Forelimb muscle (tissue), 1 donor: ENCODE measurements around the gene BUD13. TPM values are rescaled to one million over a fixed set of nuclear protein-coding genes. Genes with fewer than 3 reads are reported as not detected.

ENCODE experiments used
- DNase-seq: peaks from one replicate; pipeline ENCODE4 v3.0.0-alpha.2; 2013; ENCODE audit warnings: low read depth
- polyA plus RNA-seq: library from polyadenylated mRNA; unstranded; fragments of 120-200 nt; gene quantifications from one replicate; pipeline ENCODE4 v1.2.1, GENCODE V29; 2013; ENCODE audit not compliant: insufficient read length

Gene BUD13
- polyA plus RNA-seq, 1 donor: 18.0 TPM

DNA sequence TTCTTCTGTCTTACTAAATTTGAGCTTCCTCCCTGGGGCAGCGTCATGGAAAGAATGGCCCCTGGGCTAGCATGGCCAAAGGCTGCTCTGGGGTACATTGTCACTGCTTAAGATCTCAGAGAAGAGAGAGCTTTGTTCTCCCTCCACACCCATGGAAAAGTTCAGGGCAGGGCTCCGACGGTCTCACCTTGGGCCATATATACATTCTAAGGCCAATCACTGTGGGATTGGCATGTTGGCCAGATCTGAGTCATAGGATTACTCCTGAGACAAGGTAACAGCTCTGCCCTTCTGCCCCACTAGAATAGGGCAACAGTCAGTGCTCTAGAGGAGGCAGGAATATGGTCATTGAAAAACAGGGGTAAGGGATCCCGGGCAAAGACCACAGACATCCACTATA is 56.2 kb downstream of the BUD13 start:
- DNase-seq: no peak

DNA sequence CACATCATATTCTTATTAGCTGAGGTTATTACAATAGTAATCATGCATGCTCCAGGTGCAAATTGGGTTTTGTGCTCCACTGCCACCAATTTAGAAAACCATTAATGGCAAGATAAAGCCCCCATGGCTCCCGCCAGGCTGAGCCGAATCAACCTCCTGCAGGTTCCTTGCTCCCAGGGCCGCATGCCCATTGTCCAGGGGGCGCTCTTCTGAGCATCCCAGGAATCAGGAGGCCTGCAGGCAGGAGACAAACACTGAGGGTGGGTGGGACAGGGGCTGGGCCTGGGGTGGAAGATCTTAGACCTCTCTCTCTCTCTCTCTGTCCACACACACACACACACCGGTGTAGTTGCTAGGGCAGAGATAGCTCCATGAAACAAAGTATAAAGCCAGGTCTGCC is 57.4 kb downstream of the BUD13 start:
- DNase-seq: no peak

- no peak for DNase-seq
Measured at GRCh38 chr11:116714902-116715301, 57.9 kb downstream of the BUD13 start.

DNA sequence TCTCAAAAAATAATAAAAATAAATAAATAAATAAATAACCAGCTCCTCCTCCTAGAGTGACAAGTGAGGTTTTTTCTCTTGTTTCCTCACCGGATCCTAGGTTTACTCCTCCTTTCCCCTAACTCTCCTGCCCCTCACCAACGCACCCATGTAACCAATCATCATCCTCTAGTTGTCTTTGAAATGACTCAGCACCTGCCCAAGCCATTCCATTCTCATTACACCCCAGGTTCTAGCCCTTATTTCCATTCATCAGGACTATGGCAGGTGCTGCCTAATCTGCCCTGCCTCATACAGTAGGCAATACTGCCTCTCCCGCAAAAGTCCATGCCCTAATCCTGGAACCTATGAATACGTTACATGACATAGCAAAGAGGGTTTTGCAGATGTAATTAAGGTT is 60.4 kb downstream of the BUD13 start:
- no peak for DNase-seq

DNA sequence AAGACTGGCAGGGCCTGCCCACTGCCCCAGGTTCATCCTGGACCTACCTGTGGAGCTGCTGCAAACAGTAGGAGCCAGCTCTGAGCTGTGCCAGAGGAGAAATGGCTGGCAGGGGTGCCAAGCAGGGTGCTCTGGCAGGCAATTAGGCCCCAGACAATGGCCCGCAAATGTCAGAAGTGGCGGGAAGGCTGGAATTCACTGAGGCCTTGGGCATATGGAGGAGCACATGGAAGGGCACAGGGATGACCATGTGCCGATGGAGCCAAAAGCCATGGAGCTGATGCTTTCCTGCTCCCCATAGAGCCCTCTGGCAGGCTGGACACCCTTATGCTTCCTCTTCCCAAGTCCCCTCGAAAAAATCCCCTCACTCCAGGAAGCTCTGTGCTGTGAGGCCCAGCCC is 62.0 kb downstream of the BUD13 start:
- no peak for DNase-seq

GRCh38 chr11:116710001-116710674 is 62.6 kb downstream of the BUD13 start:
- DNase-seq: no peak

DNA sequence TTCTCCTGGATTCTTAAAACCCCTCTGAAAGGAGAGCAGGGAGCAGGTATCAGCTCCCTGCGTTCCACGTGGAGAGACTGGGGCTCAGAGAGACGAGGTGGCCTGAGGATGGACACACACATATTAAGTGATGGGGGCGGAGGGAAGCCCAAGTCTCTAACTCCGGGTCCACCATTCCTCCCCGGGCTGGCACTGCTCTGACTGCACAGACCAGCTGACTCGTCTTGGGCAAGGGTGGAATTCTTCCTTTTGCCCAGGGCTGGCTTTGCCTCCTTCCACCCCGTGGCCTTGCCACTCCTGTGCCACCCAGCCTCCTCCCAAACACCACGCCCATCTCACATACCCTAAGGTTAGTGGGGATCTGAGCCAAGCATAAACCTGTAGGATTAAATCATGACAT is 65.0 kb downstream of the BUD13 start:
- no peak for DNase-seq

GRCh38 chr11:116707161-116707629 is 65.6 kb downstream of the BUD13 start:
- no peak for DNase-seq

DNA sequence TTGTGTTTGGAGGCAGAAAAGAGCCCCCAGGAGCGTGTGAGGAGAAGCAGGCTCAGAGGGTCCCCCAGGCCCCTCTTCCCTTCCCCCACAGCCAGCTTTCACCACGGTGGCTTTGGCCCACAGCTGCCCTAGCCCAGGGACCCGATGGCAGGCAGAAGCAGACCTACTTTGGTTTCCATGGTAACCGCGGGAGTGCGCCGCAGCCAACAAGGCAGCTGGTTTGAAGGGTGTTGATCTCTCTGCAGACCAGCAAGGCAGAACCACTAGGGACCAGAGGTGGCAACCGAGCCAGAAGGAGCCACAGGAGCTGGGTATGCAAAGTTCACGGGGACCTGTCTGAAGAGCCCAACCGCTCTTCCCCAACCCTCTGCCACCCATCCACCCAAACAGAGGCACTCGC is 69.4 kb downstream of the BUD13 start:
- no peak for DNase-seq

- DNase-seq: no peak
Measured at GRCh38 chr11:116702772-116703385, 69.9 kb downstream of the BUD13 start.

GRCh38 chr11:116701876-116702275 is 70.9 kb downstream of the BUD13 start:
- no peak for DNase-seq

GRCh38 chr11:116701297-116701801 is 71.4 kb downstream of the BUD13 start:
- DNase-seq: no peak

- no peak for DNase-seq
Measured at GRCh38 chr11:116700586-116701220, 72.1 kb downstream of the BUD13 start.

Other genes starting within 250 kb of the BUD13 start
- 40.5 TPM for gene ZPR1, start 15.0 kb upstream of the BUD13 start, polyA plus RNA-seq
- not detected for gene APOA5, start 18.9 kb upstream of the BUD13 start, polyA plus RNA-seq
- gene APOA4, start 50.3 kb upstream of the BUD13 start, polyA plus RNA-seq: not detected
- not detected for gene APOC3, start 56.9 kb upstream of the BUD13 start, polyA plus RNA-seq
- 0.80 TPM for gene APOA1, start 64.6 kb upstream of the BUD13 start, polyA plus RNA-seq